Measurements from ENCODE around the gene GRIA1.

GRIA1 gene

GRCh38 chr5:153605386-153605785 lies 114.9 kb downstream of the GRIA1 start:
- Histone ChIP-seq H3K9ac (ENCODE audit: low read depth, low read length) (no peak overlapping the region), H3K27ac (ENCODE audit: low read depth, low read length) (no peak overlapping the region), H3K4me1 (ENCODE audit: control insufficient read depth, insufficient read depth, low read length) (no peaks in the 10 kb centered on the region), H3K9me3 (ENCODE audit: control insufficient read depth, insufficient read depth, low read length) (no peaks in the 10 kb centered on the region), H3K4me3 (ENCODE audit: low read depth, low read length) (no peak overlapping the region), H3K36me3 (ENCODE audit: control insufficient read depth, insufficient read depth, low read length) (no peaks in the 10 kb centered on the region), H3K27me3 (ENCODE audit: control insufficient read depth, insufficient read depth, low read length) (no peaks in the 10 kb centered on the region)

DNA sequence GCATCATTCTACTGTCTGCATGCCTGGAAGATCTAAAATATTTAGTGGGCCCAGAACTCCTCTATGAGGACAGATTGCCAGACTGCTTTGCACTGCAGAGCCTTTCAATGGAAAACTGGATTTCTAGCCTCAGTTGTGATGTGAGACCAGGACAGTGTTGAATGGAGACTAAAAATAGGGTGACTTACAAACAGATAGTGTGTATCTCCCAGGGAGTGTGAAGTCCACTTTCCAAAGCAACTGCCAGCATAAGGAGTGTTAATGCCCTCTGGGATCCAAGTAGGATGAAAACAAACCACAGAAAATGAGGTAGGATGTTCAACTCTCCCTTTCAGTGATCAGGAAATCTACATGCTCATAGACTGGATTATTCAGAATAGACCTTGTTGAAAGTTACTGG lies 119.5 kb downstream of the GRIA1 start:
- Histone ChIP-seq H3K36me3 (ENCODE audit: control insufficient read depth, insufficient read depth, low read length) (no peaks in the 10 kb centered on the region), H3K27me3 (ENCODE audit: control insufficient read depth, insufficient read depth, low read length) (no peaks in the 10 kb centered on the region), H3K27ac (ENCODE audit: low read depth, low read length) (no peak overlapping the region), H3K4me3 (ENCODE audit: low read depth, low read length) (no peak overlapping the region), H3K9me3 (ENCODE audit: control insufficient read depth, insufficient read depth, low read length) (no peaks in the 10 kb centered on the region), H3K4me1 (ENCODE audit: control insufficient read depth, insufficient read depth, low read length) (no peaks in the 10 kb centered on the region), H3K9ac (ENCODE audit: low read depth, low read length) (no peak overlapping the region)

DNA sequence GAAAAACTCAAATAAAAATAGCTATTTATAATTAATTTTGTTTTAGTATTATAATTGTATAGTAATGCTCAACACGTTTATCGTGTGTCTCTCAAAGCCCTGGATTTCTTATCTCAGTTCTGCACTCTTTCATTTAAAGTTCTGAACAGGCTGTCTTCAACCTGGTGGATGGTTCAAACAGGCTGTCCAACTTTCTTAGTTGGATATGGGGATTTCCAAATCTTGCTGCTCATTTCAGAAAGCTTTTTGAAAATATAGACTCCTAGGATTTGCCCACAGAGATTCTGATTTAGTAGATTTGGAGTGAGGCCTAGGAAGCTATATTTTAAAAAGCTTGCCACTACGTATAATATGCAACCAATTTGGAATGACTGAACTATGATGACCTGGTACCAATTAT lies 120.3 kb downstream of the GRIA1 start:
- H3K9ac ChIP-seq (ENCODE audit: low read depth, low read length), result no peak overlapping the region
- no peaks in the 10 kb centered on the region for H3K27me3 ChIP-seq (ENCODE audit: control insufficient read depth, insufficient read depth, low read length)
- no peaks in the 10 kb centered on the region for H3K9me3 ChIP-seq (ENCODE audit: control insufficient read depth, insufficient read depth, low read length)
- no peaks in the 10 kb centered on the region for H3K36me3 ChIP-seq (ENCODE audit: control insufficient read depth, insufficient read depth, low read length)
- H3K4me1 ChIP-seq (ENCODE audit: control insufficient read depth, insufficient read depth, low read length), result no peaks in the 10 kb centered on the region
- H3K4me3 ChIP-seq (ENCODE audit: low read depth, low read length), result no peak overlapping the region
- H3K27ac ChIP-seq (ENCODE audit: low read depth, low read length), result no peak overlapping the region

DNA sequence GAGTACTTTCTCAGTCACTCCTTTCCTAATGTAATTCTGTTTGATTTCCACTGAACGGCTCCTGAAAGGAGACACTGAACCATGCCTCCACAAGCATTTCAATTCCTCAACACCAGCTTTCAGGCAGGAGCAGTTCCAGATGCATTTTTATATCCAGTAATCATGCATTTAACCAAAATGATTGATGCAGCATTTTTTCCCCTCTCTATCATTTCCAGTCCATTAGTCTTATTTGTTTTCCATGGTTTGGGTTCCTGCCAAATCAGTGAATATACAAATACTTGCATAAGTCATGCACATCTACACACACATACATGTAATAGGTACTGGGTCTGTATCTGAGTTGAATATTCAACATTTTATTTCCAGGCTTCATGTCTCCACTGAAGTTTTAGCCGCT lies 122.7 kb downstream of the GRIA1 start:
- Histone ChIP-seq H3K36me3 (ENCODE audit: control insufficient read depth, insufficient read depth, low read length) (no peaks in the 10 kb centered on the region), H3K9me3 (ENCODE audit: control insufficient read depth, insufficient read depth, low read length) (no peaks in the 10 kb centered on the region), H3K4me1 (ENCODE audit: control insufficient read depth, insufficient read depth, low read length) (no peaks in the 10 kb centered on the region), H3K9ac (ENCODE audit: low read depth, low read length) (no peak overlapping the region), H3K27ac (ENCODE audit: low read depth, low read length) (no peak overlapping the region), H3K4me3 (ENCODE audit: low read depth, low read length) (no peak overlapping the region), H3K27me3 (ENCODE audit: control insufficient read depth, insufficient read depth, low read length) (no peaks in the 10 kb centered on the region)

GRCh38 chr5:153613672-153614071 lies 123.2 kb downstream of the GRIA1 start:
- Histone ChIP-seq H3K4me1 (ENCODE audit: control insufficient read depth, insufficient read depth, low read length) (no peaks in the 10 kb centered on the region), H3K9me3 (ENCODE audit: control insufficient read depth, insufficient read depth, low read length) (no peaks in the 10 kb centered on the region), H3K36me3 (ENCODE audit: control insufficient read depth, insufficient read depth, low read length) (no peaks in the 10 kb centered on the region), H3K27me3 (ENCODE audit: control insufficient read depth, insufficient read depth, low read length) (no peaks in the 10 kb centered on the region), H3K4me3 (ENCODE audit: low read depth, low read length) (no peak overlapping the region), H3K9ac (ENCODE audit: low read depth, low read length) (no peak overlapping the region), H3K27ac (ENCODE audit: low read depth, low read length) (no peak overlapping the region)

DNA sequence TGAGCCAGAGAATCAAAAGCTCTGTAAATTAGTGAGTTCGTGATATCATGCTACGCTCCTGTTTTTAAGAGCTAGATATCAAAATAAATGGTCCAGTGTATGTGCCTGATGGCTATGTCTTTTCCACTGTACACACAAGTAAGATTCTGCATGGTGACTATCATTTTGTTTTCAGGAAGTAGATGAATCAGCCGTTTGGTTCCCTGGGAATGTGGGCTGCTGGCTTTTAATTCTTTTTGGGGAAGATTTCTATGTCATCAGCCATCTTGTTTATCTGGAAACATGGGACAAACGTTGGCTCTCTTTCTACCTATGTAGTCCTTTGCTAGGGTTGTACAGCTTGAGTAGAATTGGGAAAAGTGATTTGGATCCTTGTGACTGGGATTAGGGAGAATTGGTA lies 126.7 kb downstream of the GRIA1 start:
- Histone ChIP-seq H3K27ac (ENCODE audit: low read depth, low read length) (no peak overlapping the region), H3K27me3 (ENCODE audit: control insufficient read depth, insufficient read depth, low read length) (no peaks in the 10 kb centered on the region), H3K9me3 (ENCODE audit: control insufficient read depth, insufficient read depth, low read length) (no peaks in the 10 kb centered on the region), H3K4me3 (ENCODE audit: low read depth, low read length) (no peak overlapping the region), H3K9ac (ENCODE audit: low read depth, low read length) (no peak overlapping the region), H3K36me3 (ENCODE audit: control insufficient read depth, insufficient read depth, low read length) (no peaks in the 10 kb centered on the region), H3K4me1 (ENCODE audit: control insufficient read depth, insufficient read depth, low read length) (no peaks in the 10 kb centered on the region)

DNA sequence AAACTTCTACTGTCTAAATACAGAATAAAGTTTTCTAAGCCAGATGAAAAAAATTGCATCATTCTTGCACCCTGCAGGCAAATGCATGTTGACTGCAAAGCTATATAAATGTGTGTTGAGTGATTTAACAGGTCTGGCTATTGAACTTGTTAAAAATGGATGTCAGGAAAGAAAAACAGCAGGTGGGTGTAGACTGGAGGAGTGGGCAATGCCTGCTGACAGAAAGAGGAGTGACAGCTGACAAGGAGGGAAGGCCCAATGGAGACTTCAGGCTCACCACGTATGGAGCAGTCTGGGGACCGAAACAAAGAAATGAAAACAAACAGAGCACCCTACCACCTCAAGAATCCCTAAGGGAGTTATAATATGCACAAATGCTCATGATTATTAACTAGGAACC lies 127.8 kb downstream of the GRIA1 start:
- no peaks in the 10 kb centered on the region for H3K27me3 ChIP-seq (ENCODE audit: control insufficient read depth, insufficient read depth, low read length)
- H3K9ac ChIP-seq (ENCODE audit: low read depth, low read length), result no peak overlapping the region
- H3K27ac ChIP-seq (ENCODE audit: low read depth, low read length), result no peak overlapping the region

GRCh38 chr5:153618867-153619266 lies 128.4 kb downstream of the GRIA1 start:
- H3K9me3 ChIP-seq (ENCODE audit: control insufficient read depth, insufficient read depth, low read length), result no peaks in the 10 kb centered on the region
- H3K36me3 ChIP-seq (ENCODE audit: control insufficient read depth, insufficient read depth, low read length), result no peaks in the 10 kb centered on the region
- no peak overlapping the region for H3K4me3 ChIP-seq (ENCODE audit: low read depth, low read length)
- H3K27ac ChIP-seq (ENCODE audit: low read depth, low read length), result no peak overlapping the region
- H3K27me3 ChIP-seq (ENCODE audit: control insufficient read depth, insufficient read depth, low read length), result no peaks in the 10 kb centered on the region
- no peaks in the 10 kb centered on the region for H3K4me1 ChIP-seq (ENCODE audit: control insufficient read depth, insufficient read depth, low read length)
- no peak overlapping the region for H3K9ac ChIP-seq (ENCODE audit: low read depth, low read length)

More for the DNA sequence above, 127.8 kb downstream of the GRIA1 start:
- Histone ChIP-seq H3K4me3 (ENCODE audit: low read depth, low read length) (no peak overlapping the region), H3K4me1 (ENCODE audit: control insufficient read depth, insufficient read depth, low read length) (no peaks in the 10 kb centered on the region), H3K36me3 (ENCODE audit: control insufficient read depth, insufficient read depth, low read length) (no peaks in the 10 kb centered on the region), H3K9me3 (ENCODE audit: control insufficient read depth, insufficient read depth, low read length) (no peaks in the 10 kb centered on the region)

- Histone ChIP-seq H3K27ac (ENCODE audit: low read depth, low read length) (no peak overlapping the region), H3K27me3 (ENCODE audit: control insufficient read depth, insufficient read depth, low read length) (no peaks in the 10 kb centered on the region), H3K4me1 (ENCODE audit: control insufficient read depth, insufficient read depth, low read length) (peaks cover 4% of the 10 kb centered on the region; the same call in 1 of the 2 replicates), H3K9ac (ENCODE audit: low read depth, low read length) (no peak overlapping the region), H3K4me3 (ENCODE audit: low read depth, low read length) (no peak overlapping the region), H3K36me3 (ENCODE audit: control insufficient read depth, insufficient read depth, low read length) (no peaks in the 10 kb centered on the region), H3K9me3 (ENCODE audit: control insufficient read depth, insufficient read depth, low read length) (no peaks in the 10 kb centered on the region)
These were observed 129.3 kb downstream of the GRIA1 start for GRCh38 chr5:153619771-153620170.

- H3K4me3 ChIP-seq (ENCODE audit: low read depth, low read length), result no peak overlapping the region
- H3K27ac ChIP-seq (ENCODE audit: low read depth, low read length), result no peak overlapping the region
- H3K27me3 ChIP-seq (ENCODE audit: control insufficient read depth, insufficient read depth, low read length), result no peaks in the 10 kb centered on the region
- peaks cover 6% of the 10 kb centered on the region for H3K4me1 ChIP-seq (ENCODE audit: control insufficient read depth, insufficient read depth, low read length)
- H3K9ac ChIP-seq (ENCODE audit: low read depth, low read length), result no peak overlapping the region
- H3K36me3 ChIP-seq (ENCODE audit: control insufficient read depth, insufficient read depth, low read length), result no peaks in the 10 kb centered on the region
- H3K9me3 ChIP-seq (ENCODE audit: control insufficient read depth, insufficient read depth, low read length), result no peaks in the 10 kb centered on the region
These were observed 132.7 kb downstream of the GRIA1 start for GRCh38 chr5:153623124-153623523.

- Histone ChIP-seq H3K36me3 (ENCODE audit: control insufficient read depth, insufficient read depth, low read length) (no peaks in the 10 kb centered on the region), H3K9me3 (ENCODE audit: control insufficient read depth, insufficient read depth, low read length) (no peaks in the 10 kb centered on the region), H3K27me3 (ENCODE audit: control insufficient read depth, insufficient read depth, low read length) (no peaks in the 10 kb centered on the region), H3K9ac (ENCODE audit: low read depth, low read length) (no peak overlapping the region), H3K4me3 (ENCODE audit: low read depth, low read length) (no peak overlapping the region), H3K4me1 (ENCODE audit: control insufficient read depth, insufficient read depth, low read length) (peaks cover 13% of the 10 kb centered on the region), H3K27ac (ENCODE audit: low read depth, low read length) (no peak overlapping the region)
These were observed 133.4 kb downstream of the GRIA1 start for GRCh38 chr5:153623751-153624450.

- H3K9me3 ChIP-seq (ENCODE audit: control insufficient read depth, insufficient read depth, low read length), result no peaks in the 10 kb centered on the region
- no peak overlapping the region for H3K4me3 ChIP-seq (ENCODE audit: low read depth, low read length)
- H3K27ac ChIP-seq (ENCODE audit: low read depth, low read length), result no peak overlapping the region
- H3K36me3 ChIP-seq (ENCODE audit: control insufficient read depth, insufficient read depth, low read length), result no peaks in the 10 kb centered on the region
- H3K27me3 ChIP-seq (ENCODE audit: control insufficient read depth, insufficient read depth, low read length), result no peaks in the 10 kb centered on the region
- peaks cover 18% of the 10 kb centered on the region for H3K4me1 ChIP-seq (ENCODE audit: control insufficient read depth, insufficient read depth, low read length)
- no peak overlapping the region for H3K9ac ChIP-seq (ENCODE audit: low read depth, low read length)
These were observed 133.9 kb downstream of the GRIA1 start for GRCh38 chr5:153624451-153624765.

All from HUES48 (cell line).